Superior temporal gyrus (tissue), 1 donor: ENCODE measurements around the gene LILRB3.
"Not testable (repeated sequence)": the region's sequence is repeated elsewhere in the genome, so short reads cannot be mapped to it uniquely, and the experiment has no call there.

Experiments used
- DNase-seq: peaks from one replicate; pipeline ENCODE4 v3.0.0-alpha.2; 2016; ENCODE audit errors: extremely low spot score

LILRB3 gene

GRCh38 chr19:54190503-54191010, 32.2 kb downstream of the LILRB3 start:
- peak; percentile 99 for DNase-seq

- peak; percentile 100 for DNase-seq
Observed at GRCh38 chr19:54189735-54190502, 32.9 kb downstream of the LILRB3 start.

- no peak for DNase-seq
Observed at GRCh38 chr19:54189145-54189734, 33.6 kb downstream of the LILRB3 start, which contains the start of gene MBOAT7. Gene MBOAT7, minus strand, starts transcription at chr19:54189580. Its CDS starts 1,072 bp downstream, at chr19:54188508.

- no peak for DNase-seq
Observed at GRCh38 chr19:54188215-54188871, 34.5 kb downstream of the LILRB3 start.

GRCh38 chr19:54186934-54187381, 35.8 kb downstream of the LILRB3 start:
- DNase-seq = no peak

- no peak for DNase-seq
Observed at GRCh38 chr19:54186351-54186750, 36.5 kb downstream of the LILRB3 start.

GRCh38 chr19:54183431-54183830, 39.4 kb downstream of the LILRB3 start:
- DNase-seq = no peak

- not testable (repeated sequence) for DNase-seq
Observed at GRCh38 chr19:54181894-54182293, 40.9 kb downstream of the LILRB3 start.

- DNase-seq = no peak
Observed at GRCh38 chr19:54180691-54181091, 42.1 kb downstream of the LILRB3 start.

- peak; percentile 59 for DNase-seq
Observed at GRCh38 chr19:54179921-54180461, 42.8 kb downstream of the LILRB3 start.

GRCh38 chr19:54179262-54179852, 43.5 kb downstream of the LILRB3 start:
- no peak for DNase-seq

- peak; percentile 27 for DNase-seq
Observed at GRCh38 chr19:54178581-54179261, 44.1 kb downstream of the LILRB3 start.

- no peak for DNase-seq
Observed at GRCh38 chr19:54173951-54174834, 48.6 kb downstream of the LILRB3 start.

- DNase-seq = no peak
Observed at GRCh38 chr19:54173359-54173699, 49.5 kb downstream of the LILRB3 start.

- no peak for DNase-seq
Observed at GRCh38 chr19:54172471-54173358, 50.1 kb downstream of the LILRB3 start, which contains the start of gene TMC4. Gene TMC4, minus strand, starts transcription at chr19:54173160. Its CDS starts 43 bp downstream, at chr19:54173117.

- DNase-seq = not testable (repeated sequence)
Observed at GRCh38 chr19:54171736-54172431, 50.9 kb downstream of the LILRB3 start.

GRCh38 chr19:54169149-54169740, 53.6 kb downstream of the LILRB3 start:
- DNase-seq = no peak
